G401 (cell line): Measurements from ENCODE around the gene PLA2G10. TPM values are rescaled to one million over a fixed set of nuclear protein-coding genes. Genes with fewer than 3 reads are reported as not detected.
"Not testable (repeated sequence)": the region's sequence is repeated elsewhere in the genome, so short reads cannot be mapped to it uniquely, and the experiment has no call there.

ENCODE experiments used
- DNase-seq: peaks from one replicate; pipeline ENCODE4 v3.0.0-alpha.2; 2015; ENCODE audit warnings: low spot score
- in situ Hi-C: cut with HindIII; loops from 2 replicates; pipeline ENCODE4 v1.10.0; 2016; ENCODE audit warnings: low sequenced_read_pairs, mixed read lengths
- total RNA-seq: library from RNA; depleted of rRNA; stranded (reverse); fragments of >200 nt; shearing (Covaris generic); gene quantifications from 2 replicates; pipeline ENCODE4 v1.2.3, GENCODE V29; 2014; rRNA removed

Gene PLA2G10
- total RNA-seq, result not detected in 2 replicates

GRCh38 chr16:14694129-14694528 lies at the start of gene PLA2G10:
Gene PLA2G10 (minus strand): TSS chr16:14694308. CDS start chr16:14694229, 79 bp downstream.
- in situ Hi-C loops, DNase-seq: not testable (repeated sequence)

GRCh38 chr16:14742273-14743128 lies 48.4 kb upstream of the PLA2G10 start, which contains the start of gene NPIPA2:
Gene NPIPA2 (plus strand): TSS chr16:14742533. CDS start chr16:14748066, 5,533 bp downstream.
- in situ Hi-C loops, DNase-seq: not testable (repeated sequence)

GRCh38 chr16:14741794-14742193 lies 47.7 kb upstream of the PLA2G10 start:
- in situ Hi-C loops, DNase-seq: not testable (repeated sequence)

- in situ Hi-C loops, DNase-seq: not testable (repeated sequence)
Observed at GRCh38 chr16:14740832-14741385, 46.8 kb upstream of the PLA2G10 start.

GRCh38 chr16:14733233-14733632 lies 39.1 kb upstream of the PLA2G10 start:
- DNase-seq, in situ Hi-C loops: not testable (repeated sequence)

- DNase-seq, in situ Hi-C loops: not testable (repeated sequence)
Observed at GRCh38 chr16:14703156-14704011, 9.3 kb upstream of the PLA2G10 start, which contains the start of gene NPIPA3. Gene NPIPA3 (plus strand): TSS chr16:14703411. CDS start chr16:14708944, 5,533 bp downstream.

GRCh38 chr16:14702672-14703071 lies 8.6 kb upstream of the PLA2G10 start:
- in situ Hi-C loops, DNase-seq: not testable (repeated sequence)

GRCh38 chr16:14701859-14702258 lies 7.8 kb upstream of the PLA2G10 start:
- in situ Hi-C loops, DNase-seq: not testable (repeated sequence)

GRCh38 chr16:14685870-14686793 lies 8.0 kb downstream of the PLA2G10 start:
- in situ Hi-C loops, DNase-seq: not testable (repeated sequence)

GRCh38 chr16:14682121-14682520 lies 12.0 kb downstream of the PLA2G10 start:
- DNase-seq, result no peak
- in situ Hi-C loops, result no loop called here

GRCh38 chr16:14681115-14681514 lies 13.0 kb downstream of the PLA2G10 start:
- no peak for DNase-seq
- in situ Hi-C loops, result no loop called here

- in situ Hi-C loops, DNase-seq: not testable (repeated sequence)
Observed at GRCh38 chr16:14680396-14680795, 13.7 kb downstream of the PLA2G10 start.

GRCh38 chr16:14678748-14679497 lies 15.2 kb downstream of the PLA2G10 start:
- no peak for DNase-seq
- in situ Hi-C loops, result no loop called here

- in situ Hi-C loops, result no loop called here
Observed at GRCh38 chr16:14677627-14678026, 16.5 kb downstream of the PLA2G10 start.

GRCh38 chr16:14676633-14677032 lies 17.5 kb downstream of the PLA2G10 start:
- no peak for DNase-seq
- in situ Hi-C loops, result no loop called here

More at GRCh38 chr16:14677627-14678026, 16.5 kb downstream of the PLA2G10 start:
- DNase-seq, result no peak

GRCh38 chr16:14672403-14672971 lies 21.6 kb downstream of the PLA2G10 start:
- in situ Hi-C loops, result no loop called here
- DNase-seq, result no peak

- DNase-seq, result peak; percentile 50
- in situ Hi-C loops, result no loop called here
Observed at GRCh38 chr16:14669776-14670175, 24.3 kb downstream of the PLA2G10 start.
